ENCODE measurements around the gene CCDC136. TPM values are rescaled to one million over a fixed set of nuclear protein-coding genes. Genes with fewer than 3 reads are reported as not detected.

Gene CCDC136
- polyA plus RNA-seq (2012; rRNA removed) = 48.4 and 65.3 TPM in 2 replicates
- polyA plus RNA-seq (2012; cell fraction: cytosol; rRNA removed) = 25.5 and 27.5 TPM in 2 replicates
- 197 and 232 TPM in 2 replicates for polyA plus RNA-seq (2012; cell fraction: nucleus; rRNA removed)

- Histone ChIP-seq H3K36me3 (replicated peaks in 1 of 2; ENCODE audit: control insufficient read depth in 1 of 2, insufficient read depth in 2 of 2, low read length in 1 of 2) (peaks cover 11 to 14% of the 10 kb centered on the region in 2 experiments), H3K9me3 (no peaks in the 10 kb centered on the region), H3K27me3 (ENCODE audit: insufficient read depth) (no peaks in the 10 kb centered on the region), H3K27ac (ENCODE audit: low read depth in 2 of 2, low read length in 1 of 2) (peak within 1 kb of the TSS in 1 of 2 experiments; percentile 82; a peak in 2 of 4 replicates), H3K4me3 (ENCODE audit: low read depth in 2 of 2, low read length in 1 of 2) (peak within 1 kb of the TSS; percentile 82 to 85), H2AFZ (ENCODE audit: low read depth) (peak within 1 kb of the TSS; percentile 90), H3K4me2 (peak within 1 kb of the TSS; percentile 100), H3K79me2 (ENCODE audit: insufficient read depth) (0 out of 2 replicates have a peak, but pooled peaks cover 3% of the 10 kb centered on the region), H3K9ac (peak within 1 kb of the TSS; percentile 71), H4K20me1 (ENCODE audit: insufficient read depth) (no peaks in the 10 kb centered on the region), H3K9me2 (no peaks in the 10 kb centered on the region), H3K4me1 (ENCODE audit: control insufficient read depth in 1 of 2, insufficient read depth in 2 of 2, low read depth in 1 of 2, low read length in 1 of 2) (peaks cover 15 to 21% of the 10 kb centered on the region in 2 experiments), H3F3A (replicated peaks; ENCODE audit: insufficient read depth) (peaks cover 28% of the 10 kb centered on the region)
- WGBS (ENCODE audit: low lambda C conversion rate) = 1% methylated on average over 38 of the region's 80 CpGs
- no peak for TF ChIP-seq EZH2phosphoT487 (IDR thresholded peaks at IDR 0.05; ENCODE audit: borderline replicate concordance, low read depth)
- TF ChIP-seq MEF2A (IDR thresholded peaks at IDR 0.05; ENCODE audit: borderline replicate concordance, low read depth) = no peak
- TF ChIP-seq PBX3 (IDR thresholded peaks at IDR 0.05) = no peak
- no peak for TF ChIP-seq FOXM1 (IDR thresholded peaks at IDR 0.05; ENCODE audit: low read depth)
- TF ChIP-seq POLR2AphosphoS5 (IDR thresholded peaks at IDR 0.05; ENCODE audit: low read depth, low read length) = peak; percentile 51; the same call in 1 of the 2 replicates
- no peak for TF ChIP-seq GATA2 (CRISPR knock-in tag; IDR thresholded peaks at IDR 0.05)
- no peak for TF ChIP-seq FOXJ3 (CRISPR knock-in tag; IDR thresholded peaks at IDR 0.05)
- TF ChIP-seq MAX (IDR thresholded peaks at IDR 0.05; ENCODE audit: low read depth) = peak; percentile 6; the same call in 1 of the 2 replicates
- peak in 1 of 2 experiments; percentile 56; a peak in 1 of 4 replicates for TF ChIP-seq EP300 (IDR thresholded peaks at IDR 0.05; ENCODE audit: borderline replicate concordance in 1 of 2, low read depth in 1 of 2, low read length in 1 of 2)
- TF ChIP-seq SMC3 (IDR thresholded peaks at IDR 0.05; ENCODE audit: low read depth, low read length) = no peak
- TF ChIP-seq FOSL2 (IDR thresholded peaks at IDR 0.05; ENCODE audit: borderline replicate concordance, low read depth) = no peak
- TF ChIP-seq REST (IDR thresholded peaks at IDR 0.05; ENCODE audit: low read depth, low read length) = 0 out of 2 replicates have a peak, but pooled peaks have one; percentile 1
- 0 out of 2 replicates have a peak, but pooled peaks have one; percentile 9 for TF ChIP-seq SIN3A (IDR thresholded peaks at IDR 0.05; ENCODE audit: borderline replicate concordance, low read depth, low read length)
- no peak for TF ChIP-seq RXRA (IDR thresholded peaks at IDR 0.05; ENCODE audit: borderline replicate concordance, low read depth)
- TF ChIP-seq RCOR1 (IDR thresholded peaks at IDR 0.05; ENCODE audit: low read length) = no peak
- TF ChIP-seq JUND (IDR thresholded peaks at IDR 0.05) = no peak
- TF ChIP-seq RAD21 (IDR thresholded peaks at IDR 0.05; ENCODE audit: low read length) = no peak
- peak; percentile 54 for TF ChIP-seq NRF1 (IDR thresholded peaks at IDR 0.05; ENCODE audit: low read depth, low read length)
- peak; percentile 49 for TF ChIP-seq TAF1 (IDR thresholded peaks at IDR 0.05; ENCODE audit: borderline replicate concordance, low read depth, low read length)
- no peak; the same call in none of the 2 replicates for TF ChIP-seq GABPA (IDR thresholded peaks at IDR 0.05; ENCODE audit: low read depth)
- no peak for TF ChIP-seq NFIC (IDR thresholded peaks at IDR 0.05; ENCODE audit: borderline replicate concordance)
- peak; percentile 45 for TF ChIP-seq MXI1 (IDR thresholded peaks at IDR 0.05; ENCODE audit: low read depth, low read length)
- TF ChIP-seq YY1 (IDR thresholded peaks at IDR 0.05; ENCODE audit: low read depth) = peak; percentile 22; the same call in 1 of the 2 replicates
- DNase-seq = peak; percentile 99
- ChIA-PET POLR2A (interaction anchor here (0.8 to 1.3 kb wide), 7 partner anchors 11 to 53 kb away, joined by 3 to 11 read pairs (median 4); partner anchors contain the start of gene CALU), CTCF (interaction anchor here (0.7 to 2.0 kb wide), 7 partner anchors 10 to 92 kb away, joined by 3 to 7 read pairs (median 4); partner anchors contain the start of gene ATP6V1F)
These were observed at the start of gene CCDC136 for GRCh38 chr7:128791121-128791971. Gene CCDC136 (plus strand): TSS chr7:128791968. CDS start chr7:128792412, 444 bp downstream.
